DND-41 (cell line): ENCODE results near the gene TRAM2.

Experiments used
- ATAC-seq: fragments of 200-7000 bp; cut with Tn5 transposase; 3 replicates; pipeline ENCODE4 v1.9.1; 2021; ENCODE audit warnings: low read depth; ENCODE audit not compliant: insufficient read depth
- DNase-seq: peaks from one replicate; pipeline ENCODE4 v3.0.0-alpha.2; 2020
- H2AFZ ChIP-seq: 2 replicates; pipeline ENCODE4 v1.6.0; 2012; ENCODE audit warnings: low read depth, low read length
- H3K27ac ChIP-seq: 2 replicates; pipeline ENCODE4 v1.5.1; 2012; ENCODE audit warnings: low read length, inconsistent platforms
- H3K27me3 ChIP-seq: fragments of 200-600 bp; sonication (generic); 2 replicates; pipeline ENCODE4 v1.6.0; 2012; ENCODE audit warnings: low read length, mild to moderate bottlenecking, inconsistent platforms; ENCODE audit not compliant: insufficient read depth, poor library complexity
- H3K36me3 ChIP-seq: 2 replicates; pipeline ENCODE4 v1.5.1; 2012; ENCODE audit warnings: low read length, inconsistent platforms; ENCODE audit not compliant: insufficient read depth
- H3K4me1 ChIP-seq: 2 replicates; pipeline ENCODE4 v1.5.1; 2012; ENCODE audit warnings: mild to moderate bottlenecking, low read length; ENCODE audit not compliant: insufficient read depth
- H3K4me2 ChIP-seq: 2 replicates; pipeline ENCODE4 v1.6.0; 2012; ENCODE audit warnings: mild to moderate bottlenecking, moderate library complexity, low read length, inconsistent platforms; ENCODE audit not compliant: insufficient read depth
- H3K4me3 ChIP-seq, 2 experiments: fragments of 200-600 bp in 1 of 2; shearing (Covaris generic) in 1 of 2; 2 replicates each; pipeline ENCODE4 v1.5.1; 2012 to 2016; ENCODE audit warnings: inconsistent platforms in 2 of 2, low read length in 2 of 2, mild to moderate bottlenecking in 2 of 2, low read depth in 1 of 2, moderate library complexity in 1 of 2
- H3K79me2 ChIP-seq: 2 replicates; pipeline ENCODE4 v1.6.0; 2012; ENCODE audit warnings: low read length, inconsistent platforms; ENCODE audit not compliant: insufficient read depth
- H3K9ac ChIP-seq: 2 replicates; pipeline ENCODE4 v1.6.0; 2012; ENCODE audit warnings: low read depth, mild to moderate bottlenecking, inconsistent platforms, low read length, moderate library complexity
- H3K9me3 ChIP-seq: 2 replicates; pipeline ENCODE4 v1.5.1; 2012; ENCODE audit warnings: low read length, moderate library complexity, mild to moderate bottlenecking, inconsistent platforms; ENCODE audit not compliant: insufficient read depth, severe bottlenecking
- H4K20me1 ChIP-seq: 2 replicates; pipeline ENCODE4 v1.6.0; 2012; ENCODE audit warnings: low read length; ENCODE audit not compliant: insufficient read depth
- EZH2 ChIP-seq: IDR thresholded peaks from 3 replicates; pipeline ENCODE4 v1.6.1; 2012; ENCODE audit warnings: borderline replicate concordance, low read depth, mild to moderate bottlenecking, moderate library complexity, low read length, inconsistent platforms; ENCODE audit not compliant: severe bottlenecking
- TF ChIP-seq, protein P1 (sequence below): IDR thresholded peaks from 2 replicates; pipeline ENCODE4 v1.5.1; 2012; ENCODE audit warnings: borderline replicate concordance, low read length, moderate library complexity, mild to moderate bottlenecking; ENCODE audit not compliant: poor library complexity, severe bottlenecking; ENCODE audit errors: extremely low read depth

TRAM2 gene

GRCh38 chr6:52616059-52616690, 39.3 kb upstream of the TRAM2 start:
- DNase-seq (no peak), ATAC-seq (no peak)
- no peak overlapping the region for H3K27ac ChIP-seq
- no peak overlapping the region for H3K9ac ChIP-seq
- no peak for TF ChIP-seq EZH2
- TF ChIP-seq, protein P1, sequence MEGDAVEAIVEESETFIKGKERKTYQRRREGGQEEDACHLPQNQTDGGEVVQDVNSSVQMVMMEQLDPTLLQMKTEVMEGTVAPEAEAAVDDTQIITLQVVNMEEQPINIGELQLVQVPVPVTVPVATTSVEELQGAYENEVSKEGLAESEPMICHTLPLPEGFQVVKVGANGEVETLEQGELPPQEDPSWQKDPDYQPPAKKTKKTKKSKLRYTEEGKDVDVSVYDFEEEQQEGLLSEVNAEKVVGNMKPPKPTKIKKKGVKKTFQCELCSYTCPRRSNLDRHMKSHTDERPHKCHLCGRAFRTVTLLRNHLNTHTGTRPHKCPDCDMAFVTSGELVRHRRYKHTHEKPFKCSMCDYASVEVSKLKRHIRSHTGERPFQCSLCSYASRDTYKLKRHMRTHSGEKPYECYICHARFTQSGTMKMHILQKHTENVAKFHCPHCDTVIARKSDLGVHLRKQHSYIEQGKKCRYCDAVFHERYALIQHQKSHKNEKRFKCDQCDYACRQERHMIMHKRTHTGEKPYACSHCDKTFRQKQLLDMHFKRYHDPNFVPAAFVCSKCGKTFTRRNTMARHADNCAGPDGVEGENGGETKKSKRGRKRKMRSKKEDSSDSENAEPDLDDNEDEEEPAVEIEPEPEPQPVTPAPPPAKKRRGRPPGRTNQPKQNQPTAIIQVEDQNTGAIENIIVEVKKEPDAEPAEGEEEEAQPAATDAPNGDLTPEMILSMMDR: no peak
- H3K27me3 ChIP-seq: no peaks in the 10 kb centered on the region
- no peak overlapping the region for H3K4me2 ChIP-seq
- H3K79me2 ChIP-seq: no peaks in the 10 kb centered on the region
- H4K20me1 ChIP-seq: no peaks in the 10 kb centered on the region
- no peak overlapping the region for H2AFZ ChIP-seq
- no peaks in the 10 kb centered on the region for H3K4me1 ChIP-seq
- H3K9me3 ChIP-seq: no peaks in the 10 kb centered on the region
- H3K4me3 ChIP-seq: no peak overlapping the region
- H3K36me3 ChIP-seq: no peaks in the 10 kb centered on the region

- H3K9ac ChIP-seq: no peak overlapping the region
- H3K79me2 ChIP-seq: no peaks in the 10 kb centered on the region
- no peaks in the 10 kb centered on the region for H3K27me3 ChIP-seq
- no peak overlapping the region for H2AFZ ChIP-seq
- H3K27ac ChIP-seq: no peak overlapping the region
- no peak for TF ChIP-seq EZH2
- TF ChIP-seq, protein P1: no peak
- H4K20me1 ChIP-seq: no peaks in the 10 kb centered on the region
- no peak overlapping the region for H3K4me3 ChIP-seq
- no peak overlapping the region for H3K4me2 ChIP-seq
- H3K4me1 ChIP-seq: no peaks in the 10 kb centered on the region
- DNase-seq: no peak
- H3K9me3 ChIP-seq: no peaks in the 10 kb centered on the region
- no peak for ATAC-seq
- H3K36me3 ChIP-seq: no peaks in the 10 kb centered on the region
Observed at GRCh38 chr6:52612336-52613054, 35.6 kb upstream of the TRAM2 start.

- ATAC-seq: no peak
Observed at GRCh38 chr6:52611833-52612232, 35.0 kb upstream of the TRAM2 start.

More at GRCh38 chr6:52611833-52612232, 35.0 kb upstream of the TRAM2 start:
- Histone ChIP-seq H3K4me1 (no peaks in the 10 kb centered on the region), H4K20me1 (no peaks in the 10 kb centered on the region), H3K4me2 (no peak overlapping the region), H3K27me3 (no peaks in the 10 kb centered on the region), H3K9me3 (no peaks in the 10 kb centered on the region), H3K4me3 (no peak overlapping the region), H3K36me3 (no peaks in the 10 kb centered on the region), H3K79me2 (no peaks in the 10 kb centered on the region), H3K9ac (no peak overlapping the region), H3K27ac (no peak overlapping the region), H2AFZ (no peak overlapping the region)
- no peak for DNase-seq
- TF ChIP-seq, protein P1: no peak
- no peak for TF ChIP-seq EZH2
